Transverse colon (tissue), 4 donors: Measurements from ENCODE around the gene PEX10. TPM values are rescaled to one million over a fixed set of nuclear protein-coding genes. Genes with fewer than 3 reads are reported as not detected.

Experiments
- DNase-seq: peaks from one replicate; pipeline ENCODE4 v3.0.0-alpha.2; 2019
- H3K27ac ChIP-seq, 4 donors: fragments of 200-600 bp; sonication (generic); 2 replicates each; pipeline ENCODE4 v1.5.1; 2016 to 2018; ENCODE audit warnings: inconsistent platforms in 4 of 4
- H3K27me3 ChIP-seq: fragments of 200-600 bp; sonication (generic); 2 replicates; pipeline ENCODE4 v1.5.1; 2017; ENCODE audit warnings: inconsistent platforms
- H3K36me3 ChIP-seq, 4 donors: fragments of 200-600 bp; sonication (generic); 2 replicates each; pipeline ENCODE4 v1.5.1; 2017 to 2019; ENCODE audit warnings: inconsistent platforms in 4 of 4
- H3K4me1 ChIP-seq, 4 donors: fragments of 200-600 bp; sonication (generic); 2 replicates each; pipeline ENCODE4 v1.5.1; 2017 to 2020; ENCODE audit warnings: inconsistent platforms in 4 of 4
- H3K4me3 ChIP-seq, 4 donors: fragments of 200-600 bp; sonication (generic); 1 replicate in 1 of 4; 2 replicates in 3 of 4; pipeline versions ENCODE4 v1.5.1 to v1.6.1; 2017 to 2019; ENCODE audit warnings: inconsistent platforms in 4 of 4
- H3K9me3 ChIP-seq, 2 donors: fragments of 200-600 bp; sonication (generic); 2 replicates each; pipeline ENCODE4 v1.5.1; 2017 to 2019; ENCODE audit warnings: inconsistent platforms in 2 of 2
- CTCF ChIP-seq, 5 experiments: fragments of 200-600 bp in 3 of 5; fragments of 450-650 bp in 2 of 5; sonication (generic) in 3 of 5; IDR thresholded peaks; 1 replicate in 2 of 5; 2 replicates in 3 of 5; pipeline ENCODE4 v1.5.1; 2016 to 2017; ENCODE audit warnings: antibody characterized with exemption in 5 of 5, inconsistent platforms in 3 of 5, mild to moderate bottlenecking in 2 of 5, moderate library complexity in 1 of 5
- EP300 ChIP-seq: sonication (generic); formaldehyde crosslinking; IDR thresholded peaks from one replicate; pipeline ENCODE4 v1.6.1; 2017; ENCODE audit warnings: antibody characterized with exemption, low read depth
- POLR2A ChIP-seq: fragments of 450-650 bp; IDR thresholded peaks from one replicate; pipeline ENCODE4 v1.6.1; 2016; ENCODE audit warnings: antibody characterized with exemption, mild to moderate bottlenecking, moderate library complexity
- POLR2AphosphoS5 ChIP-seq, 3 donors: sonication (generic); formaldehyde crosslinking; IDR thresholded peaks; one replicate each; pipeline ENCODE4 v1.6.1; 2016; ENCODE audit warnings: antibody characterized with exemption in 3 of 3
- WGBS, 2 donors: methylation state at CpG; one replicate each; pipeline ENCODE4 v1.1.5; 2018; ENCODE audit warnings: low coverage in 1 of 2; 5-methylcytosine and 5-hydroxymethylcytosine counted together
- in situ Hi-C, 4 donors: fragments of 200-750 bp; cut with MboI; loops; one replicate each; pipeline versions ENCODE4 v1.15.0 to v1.15.1; 2017; ENCODE audit warnings: low sequenced_read_pairs in 3 of 4, low pct_ligation_motif_present in 1 of 4, low pct_unique_long_range_greater_than_20kb in 1 of 4
- intact Hi-C: fragments of 100-400 bp; cut with DNase I; formaldehyde crosslinking; loops from one replicate; pipeline ENCODE4 v1.15.1; 2023; ENCODE audit warnings: low total_unique reads
- total RNA-seq, 4 donors: library from RNA; depleted of rRNA; stranded (reverse); fragments of >200 nt; gene quantifications; one replicate each; pipeline ENCODE4 v1.1.0, GENCODE V29; 2016

PEX10 gene
- total RNA-seq, 4 donors from 2014 or later: 16.9 to 28.8 (median 21.3) TPM

GRCh38 chr1:2388004-2388913, 24.1 kb downstream of the PEX10 start:
- no peak overlapping the region for H3K4me3 ChIP-seq
- H3K4me1 ChIP-seq: peaks cover 15 to 21% (median 20%) of the 10 kb centered on the region in 4 donors
- no peaks in the 10 kb centered on the region for H3K9me3 ChIP-seq
- H3K36me3 ChIP-seq: no peaks in the 10 kb centered on the region
- WGBS, 2 donors: 94 to 96% methylated on average over 26 to 32 of the region's 32 CpGs
- no peak for DNase-seq
- intact Hi-C loops (loop anchor here (5.0 kb wide), 1 partner anchor 56 kb away; no protein-coding TSS in a partner anchor), in situ Hi-C loops (loop anchor here in 3 of 4 donors (5.0 to 10.0 kb wide), 2 partner anchors 191 to 193 kb away; partner anchors contain the start of gene FAAP20 (in 2 of the 3))
- H3K27me3 ChIP-seq: no peaks in the 10 kb centered on the region
- TF ChIP-seq POLR2AphosphoS5 (IDR thresholded peaks at IDR 0.05) (no peak), EP300 (no peak), POLR2A (no peak), CTCF (IDR thresholded peaks at IDR 0.05) (no peak)
- no peak overlapping the region for H3K27ac ChIP-seq

GRCh38 chr1:2386636-2387611, 25.4 kb downstream of the PEX10 start:
- Histone ChIP-seq H3K4me3 (no peak overlapping the region), H3K4me1 (peaks cover 7 to 14% (median 10%) of the 10 kb centered on the region in 4 donors), H3K36me3 (no peaks in the 10 kb centered on the region), H3K9me3 (no peaks in the 10 kb centered on the region), H3K27ac (no peak overlapping the region), H3K27me3 (no peaks in the 10 kb centered on the region)
- in situ Hi-C loops: loop anchor here in 3 of 4 donors (5.0 to 10.0 kb wide), 2 partner anchors 190 to 192 kb away; partner anchors contain the start of gene FAAP20 (in 2 of the 3)
- TF ChIP-seq POLR2AphosphoS5 (IDR thresholded peaks at IDR 0.05) (no peak), CTCF (IDR thresholded peaks at IDR 0.05) (no peak), POLR2A (no peak), EP300 (no peak)
- intact Hi-C loops: loop anchor here (5.0 kb wide), 1 partner anchor 55 kb away; no protein-coding TSS in a partner anchor
- DNase-seq: peak; percentile 5
- 90 to 96% methylated on average over 4 to 30 of the region's 30 CpGs for WGBS, 2 donors

- Histone ChIP-seq H3K36me3 (no peaks in the 10 kb centered on the region), H3K9me3 (no peaks in the 10 kb centered on the region), H3K4me3 (no peak overlapping the region), H3K4me1 (peaks cover 7 to 18% (median 9%) of the 10 kb centered on the region in 4 donors), H3K27ac (no peak overlapping the region), H3K27me3 (no peaks in the 10 kb centered on the region)
- WGBS, 2 donors: 93 to 100% methylated on average over 1 to 19 of the region's 19 CpGs
- TF ChIP-seq POLR2AphosphoS5 (IDR thresholded peaks at IDR 0.05) (no peak), EP300 (no peak)
- DNase-seq: peak; percentile 5
- intact Hi-C loops: loop anchor here (5.0 kb wide), 1 partner anchor 53 kb away; no protein-coding TSS in a partner anchor
- in situ Hi-C loops: loop anchor here in 3 of 4 donors (5.0 to 10.0 kb wide), 2 partner anchors 188 to 191 kb away; partner anchors contain the start of gene FAAP20 (in 2 of the 3)
These were observed 26.6 kb downstream of the PEX10 start for GRCh38 chr1:2385606-2386280.

GRCh38 chr1:2384941-2385481, 27.4 kb downstream of the PEX10 start:
- H3K27me3 ChIP-seq: no peaks in the 10 kb centered on the region
- no peaks in the 10 kb centered on the region for H3K9me3 ChIP-seq
- in situ Hi-C loops (loop anchor here in 3 of 4 donors (5.0 to 10.0 kb wide), 2 partner anchors 188 to 190 kb away; partner anchors contain the start of gene FAAP20 (in 2 of the 3)), intact Hi-C loops (loop anchor here (5.0 kb wide), 1 partner anchor 53 kb away; no protein-coding TSS in a partner anchor)
- no peaks in the 10 kb centered on the region for H3K36me3 ChIP-seq
- peak; percentile 9 for DNase-seq
- 93% methylated on average over 39 of the region's 41 CpGs; no CpG with 5 or more reads in 1 of the 2 donors for WGBS, 2 donors
- no peak overlapping the region for H3K4me3 ChIP-seq
- H3K27ac ChIP-seq: no peak overlapping the region
- H3K4me1 ChIP-seq: peaks cover 0 to 11% (median 2%) of the 10 kb centered on the region in 4 donors
- TF ChIP-seq EP300 (no peak), POLR2AphosphoS5 (IDR thresholded peaks at IDR 0.05) (no peak)
